Keratinocyte (primary cell): Measurements from ENCODE around the gene SLC38A4. TPM values are rescaled to one million over a fixed set of nuclear protein-coding genes. Genes with fewer than 3 reads are reported as not detected.

Experiments used
- DNase-seq: peaks from one replicate; pipeline ENCODE4 v3.0.0-alpha.2; 2011; ENCODE audit warnings: low read depth, missing footprints, low spot score
- FAIRE-seq: peaks from 2 replicates; lab custom pipeline; 2011; peaks lifted over from hg19 to GRCh38; lab: Jason Lieb, UNC
- H2AFZ ChIP-seq: 2 replicates; pipeline ENCODE4 v1.6.0; 2012; ENCODE audit warnings: low read length, control low read depth, inconsistent platforms; ENCODE audit not compliant: control insufficient read depth
- H3K27ac ChIP-seq: 2 replicates; pipeline ENCODE4 v1.5.1; 2011; ENCODE audit warnings: low read length; ENCODE audit not compliant: control insufficient read depth, insufficient read depth
- H3K27me3 ChIP-seq: 3 replicates; pipeline ENCODE4 v1.6.0; 2011; ENCODE audit warnings: low read length; ENCODE audit not compliant: control insufficient read depth, insufficient read depth; ENCODE audit errors: extremely low read depth
- H3K36me3 ChIP-seq, 2 experiments: 2 replicates in 1 of 2; 3 replicates in 1 of 2; pipeline ENCODE4 v1.5.1; 2011; ENCODE audit warnings: low read length in 2 of 2, mild to moderate bottlenecking in 1 of 2; ENCODE audit not compliant: control insufficient read depth in 2 of 2, insufficient read depth in 2 of 2; ENCODE audit errors: extremely low read depth in 1 of 2
- H3K4me1 ChIP-seq: 3 replicates; pipeline ENCODE4 v1.5.1; 2011; ENCODE audit warnings: low read length; ENCODE audit not compliant: control insufficient read depth, insufficient read depth; ENCODE audit errors: extremely low read depth
- H3K4me2 ChIP-seq: 3 replicates; pipeline ENCODE4 v1.6.0; 2011; ENCODE audit warnings: low read depth, low read length; ENCODE audit not compliant: control insufficient read depth, insufficient read depth; ENCODE audit errors: extremely low read depth
- H3K4me3 ChIP-seq, 3 experiments: fragments of 200-600 bp in 1 of 3; sonication (generic) in 1 of 3; 2 replicates in 2 of 3; 3 replicates in 1 of 3; pipeline ENCODE4 v1.5.1; 2011 to 2016; ENCODE audit warnings: low read length in 3 of 3, mild to moderate bottlenecking in 3 of 3, control low read depth in 2 of 3, inconsistent platforms in 1 of 3, low read depth in 1 of 3, mixed read lengths in 1 of 3, mixed run types in 1 of 3, moderate library complexity in 1 of 3; ENCODE audit not compliant: control insufficient read depth in 2 of 3, insufficient read depth in 2 of 3; ENCODE audit errors: extremely low read depth in 1 of 3
- H3K79me2 ChIP-seq: 2 replicates; pipeline ENCODE4 v1.6.0; 2012; ENCODE audit warnings: low read length; ENCODE audit not compliant: control insufficient read depth, insufficient read depth
- H3K9ac ChIP-seq: 3 replicates; pipeline ENCODE4 v1.6.0; 2011; ENCODE audit warnings: low read length; ENCODE audit not compliant: control insufficient read depth, insufficient read depth; ENCODE audit errors: extremely low read depth
- H3K9me1 ChIP-seq: 3 replicates; pipeline ENCODE4 v1.6.0; 2011; ENCODE audit warnings: low read length; ENCODE audit not compliant: control insufficient read depth, insufficient read depth; ENCODE audit errors: extremely low read depth
- H3K9me3 ChIP-seq: 2 replicates; pipeline ENCODE4 v1.5.1; 2012; ENCODE audit warnings: low read depth, low read length; ENCODE audit not compliant: control insufficient read depth
- H4K20me1 ChIP-seq: 3 replicates; pipeline ENCODE4 v1.6.0; 2011; ENCODE audit warnings: low read length; ENCODE audit not compliant: control insufficient read depth, insufficient read depth; ENCODE audit errors: extremely low read depth
- EZH2 ChIP-seq: IDR thresholded peaks from one replicate; pipeline ENCODE4 v1.6.1; 2012; ENCODE audit warnings: inconsistent platforms, mild to moderate bottlenecking, low read length, moderate library complexity
- dilution Hi-C: fragments of 300-500 bp; cut with MboI; formaldehyde crosslinking; loops from one replicate; pipeline ENCODE4 v1.7.0; 2020; ENCODE audit warnings: low sequenced_read_pairs; ENCODE audit not compliant: extremely low pct_ligation_motif_present
- polyA plus RNA-seq, 5 experiments: library from polyadenylated mRNA; depleted of rRNA in 3 of 5; stranded (reverse) in 3 of 5; stranded (forward) in 1 of 5; unstranded in 1 of 5; fragments of >200 nt; gene quantifications; 1 replicate in 1 of 5; 2 replicates in 3 of 5; 3 replicates in 1 of 5; pipeline versions ENCODE4 v1.2.1 to v1.2.3, GENCODE V29; 2011 to 2012; ENCODE audit warnings: missing spikeins in 2 of 5, low read depth in 1 of 5, low replicate concordance in 1 of 5
- TF ChIP-seq, protein P1 (sequence below), 3 experiments: IDR thresholded peaks in 1 of 3; conservative IDR thresholded peaks in 1 of 3; optimal IDR thresholded peaks in 1 of 3; 2 replicates in 2 of 3; 3 replicates in 1 of 3; pipeline versions ENCODE3 to v1.5.1; 2011; ENCODE audit warnings: low read length in 3 of 3, mild to moderate bottlenecking in 3 of 3, moderate library complexity in 2 of 3, control low read depth in 1 of 3, inconsistent platforms in 1 of 3; ENCODE audit not compliant: insufficient read depth in 2 of 3; ENCODE audit errors: extremely low read depth in 1 of 3

SLC38A4 gene
- polyA plus RNA-seq, 1 donor (not counting 4 experiments of a cell fraction or from before 2014, with no cell fraction given), result 0.37 TPM

DNA sequence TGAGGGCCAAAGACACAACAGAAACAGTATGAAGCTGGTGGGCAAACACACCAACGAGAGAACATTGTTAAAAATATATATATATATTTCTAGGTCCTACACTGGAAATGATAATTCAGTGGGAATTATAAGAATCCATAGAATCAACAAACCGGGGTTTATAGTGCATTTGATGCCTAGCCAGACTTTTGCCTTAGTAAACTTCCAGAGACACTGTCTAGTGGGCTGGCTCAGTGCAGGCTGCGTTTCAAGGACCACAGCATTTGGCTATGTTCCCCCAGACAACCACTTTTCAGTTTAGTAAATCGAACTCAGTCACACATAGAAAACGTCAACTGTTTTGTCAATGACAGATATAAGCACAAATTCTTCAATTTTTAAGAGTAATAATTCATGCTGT lies 41.9 kb downstream of the SLC38A4 start:
- FAIRE-seq, result no peak
- TF ChIP-seq, protein P1, sequence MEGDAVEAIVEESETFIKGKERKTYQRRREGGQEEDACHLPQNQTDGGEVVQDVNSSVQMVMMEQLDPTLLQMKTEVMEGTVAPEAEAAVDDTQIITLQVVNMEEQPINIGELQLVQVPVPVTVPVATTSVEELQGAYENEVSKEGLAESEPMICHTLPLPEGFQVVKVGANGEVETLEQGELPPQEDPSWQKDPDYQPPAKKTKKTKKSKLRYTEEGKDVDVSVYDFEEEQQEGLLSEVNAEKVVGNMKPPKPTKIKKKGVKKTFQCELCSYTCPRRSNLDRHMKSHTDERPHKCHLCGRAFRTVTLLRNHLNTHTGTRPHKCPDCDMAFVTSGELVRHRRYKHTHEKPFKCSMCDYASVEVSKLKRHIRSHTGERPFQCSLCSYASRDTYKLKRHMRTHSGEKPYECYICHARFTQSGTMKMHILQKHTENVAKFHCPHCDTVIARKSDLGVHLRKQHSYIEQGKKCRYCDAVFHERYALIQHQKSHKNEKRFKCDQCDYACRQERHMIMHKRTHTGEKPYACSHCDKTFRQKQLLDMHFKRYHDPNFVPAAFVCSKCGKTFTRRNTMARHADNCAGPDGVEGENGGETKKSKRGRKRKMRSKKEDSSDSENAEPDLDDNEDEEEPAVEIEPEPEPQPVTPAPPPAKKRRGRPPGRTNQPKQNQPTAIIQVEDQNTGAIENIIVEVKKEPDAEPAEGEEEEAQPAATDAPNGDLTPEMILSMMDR (optimal IDR thresholded peaks at IDR 0.05 in 1 of 3, IDR thresholded peaks at IDR 0.05 in 1 of 3, conservative IDR thresholded peaks at IDR 0.05 in 1 of 3; ENCODE audit: extremely low read depth in 1 of 3, insufficient read depth in 2 of 3, low read length in 3 of 3), result no peak
- H3K4me3 ChIP-seq, result no peak overlapping the region
- H3K4me1 ChIP-seq, result peaks cover 21% of the 10 kb centered on the region
- H3K9ac ChIP-seq, result no peak overlapping the region
- H3K9me1 ChIP-seq, result no peaks in the 10 kb centered on the region
- DNase-seq, result no peak
- no peaks in the 10 kb centered on the region for H4K20me1 ChIP-seq
- H3K4me2 ChIP-seq, result no peak overlapping the region
- no peaks in the 10 kb centered on the region for H3K79me2 ChIP-seq
- dilution Hi-C loops, result no loop called here
- H3K27me3 ChIP-seq, result no peaks in the 10 kb centered on the region
- H3K36me3 ChIP-seq, result no peaks in the 10 kb centered on the region
- H2AFZ ChIP-seq, result no peak overlapping the region
- no peaks in the 10 kb centered on the region for H3K9me3 ChIP-seq
- no peak overlapping the region for H3K27ac ChIP-seq

DNA sequence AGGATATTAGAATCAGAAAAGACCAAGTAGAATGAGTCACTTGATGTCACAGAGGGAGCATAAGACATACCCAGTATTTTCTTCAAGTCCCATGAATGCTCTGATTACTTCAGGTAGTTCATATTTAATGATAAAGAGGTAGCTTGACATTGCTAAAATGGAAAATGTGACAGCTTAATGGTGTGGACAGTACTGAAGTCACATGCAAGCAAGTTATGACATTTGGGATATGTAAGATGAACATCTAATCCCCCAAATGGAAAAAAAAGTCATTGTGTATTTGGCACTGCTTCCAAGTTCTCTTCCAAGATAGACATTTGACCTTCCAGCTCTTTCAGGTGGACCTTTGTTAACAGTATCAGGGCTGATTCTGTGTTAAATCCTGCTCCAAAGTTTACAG lies 45.9 kb downstream of the SLC38A4 start:
- Histone ChIP-seq H3K9me1 (no peaks in the 10 kb centered on the region), H3K4me1 (no peaks in the 10 kb centered on the region), H2AFZ (no peak overlapping the region), H3K27ac (no peak overlapping the region), H3K9me3 (no peaks in the 10 kb centered on the region), H3K27me3 (no peaks in the 10 kb centered on the region), H3K4me3 (no peak overlapping the region), H3K36me3 (no peaks in the 10 kb centered on the region), H4K20me1 (no peaks in the 10 kb centered on the region), H3K9ac (no peak overlapping the region), H3K79me2 (no peaks in the 10 kb centered on the region), H3K4me2 (no peak overlapping the region)
- dilution Hi-C loops, result no loop called here
- no peak for DNase-seq
- no peak for FAIRE-seq
- TF ChIP-seq, protein P1 (optimal IDR thresholded peaks at IDR 0.05 in 1 of 3, IDR thresholded peaks at IDR 0.05 in 1 of 3, conservative IDR thresholded peaks at IDR 0.05 in 1 of 3; ENCODE audit: extremely low read depth in 1 of 3, insufficient read depth in 2 of 3, low read length in 3 of 3), result no peak
- TF ChIP-seq EZH2, result no peak
